ENCODE data around the gene ARMH3. TPM values are rescaled to one million over a fixed set of nuclear protein-coding genes. Genes with fewer than 3 reads are reported as not detected.

The ARMH3 gene
- total RNA-seq, 4 donors from 2014 or later = 11.5 to 29.7 (median 19.5) TPM

GRCh38 chr10:101886521-101887312, 169.3 kb downstream of the ARMH3 start:
- TF ChIP-seq POLR2A (IDR thresholded peaks at IDR 0.05) = no peak
- no peak for TF ChIP-seq POLR2AphosphoS5 (IDR thresholded peaks at IDR 0.05)
- no peak for TF ChIP-seq EP300 (IDR thresholded peaks at IDR 0.05; ENCODE audit: low read depth)
- TF ChIP-seq CTCF (IDR thresholded peaks at IDR 0.05) = no peak
- Histone ChIP-seq H3K27me3 (no peaks in the 10 kb centered on the region), H3K27ac (no peak overlapping the region), H3K4me3 (no peak overlapping the region), H3K36me3 (no peaks in the 10 kb centered on the region), H3K9me3 (no peaks in the 10 kb centered on the region), H3K4me1 (peaks cover 0 to 5% (median 0%) of the 10 kb centered on the region in 4 donors)
- 85 to 100% methylated on average over 1 of the region's 1 CpG for WGBS, 2 donors (ENCODE audit: low coverage in 1 of 2)
- intact Hi-C loops (cut with DNase I; ENCODE audit: low total_unique reads) = no loop called here
- in situ Hi-C loops (cut with MboI; ENCODE audit: low pct_ligation_motif_present in 1 of 4, low pct_unique_long_range_greater_than_20kb in 1 of 4, low sequenced_read_pairs in 3 of 4) = no loop called here
- no peak for DNase-seq

GRCh38 chr10:101881036-101881774, 174.8 kb downstream of the ARMH3 start:
- H3K27me3 ChIP-seq = no peaks in the 10 kb centered on the region
- WGBS, 2 donors (ENCODE audit: low coverage in 1 of 2) = 57 to 80% methylated on average over 2 of the region's 2 CpGs
- H3K9me3 ChIP-seq = no peaks in the 10 kb centered on the region
- H3K4me1 ChIP-seq = peaks cover 0 to 5% (median 0%) of the 10 kb centered on the region in 4 donors
- in situ Hi-C loops (cut with MboI; ENCODE audit: low pct_ligation_motif_present in 1 of 4, low pct_unique_long_range_greater_than_20kb in 1 of 4, low sequenced_read_pairs in 3 of 4) = no loop called here
- no peak for DNase-seq
- intact Hi-C loops (cut with DNase I; ENCODE audit: low total_unique reads) = no loop called here
- no peak overlapping the region for H3K27ac ChIP-seq
- TF ChIP-seq CTCF (IDR thresholded peaks at IDR 0.05) = no peak
- no peak for TF ChIP-seq POLR2A (IDR thresholded peaks at IDR 0.05)
- TF ChIP-seq EP300 (IDR thresholded peaks at IDR 0.05; ENCODE audit: low read depth) = no peak
- no peak for TF ChIP-seq POLR2AphosphoS5 (IDR thresholded peaks at IDR 0.05)
- H3K36me3 ChIP-seq = peaks cover 0 to 7% (median 0%) of the 10 kb centered on the region in 4 donors
- H3K4me3 ChIP-seq = no peak overlapping the region

GRCh38 chr10:101880232-101880573, 175.8 kb downstream of the ARMH3 start:
- H3K27me3 ChIP-seq = no peaks in the 10 kb centered on the region
- no peak overlapping the region for H3K4me3 ChIP-seq
- peaks cover 0 to 5% (median 0%) of the 10 kb centered on the region in 4 donors for H3K4me1 ChIP-seq
- DNase-seq = no peak
- intact Hi-C loops (cut with DNase I; ENCODE audit: low total_unique reads) = no loop called here
- 93% methylated on average over 2 of the region's 2 CpGs; no CpG with 5 or more reads in 1 of the 2 donors for WGBS, 2 donors (ENCODE audit: low coverage in 1 of 2)
- H3K9me3 ChIP-seq = no peaks in the 10 kb centered on the region
- no peak for TF ChIP-seq EP300 (IDR thresholded peaks at IDR 0.05; ENCODE audit: low read depth)
- no peak for TF ChIP-seq CTCF (IDR thresholded peaks at IDR 0.05)
- TF ChIP-seq POLR2AphosphoS5 (IDR thresholded peaks at IDR 0.05) = no peak
- TF ChIP-seq POLR2A (IDR thresholded peaks at IDR 0.05) = no peak
- peaks cover 0 to 7% (median 0%) of the 10 kb centered on the region in 4 donors for H3K36me3 ChIP-seq
- no peak overlapping the region for H3K27ac ChIP-seq
- in situ Hi-C loops (cut with MboI; ENCODE audit: low pct_ligation_motif_present in 1 of 4, low pct_unique_long_range_greater_than_20kb in 1 of 4, low sequenced_read_pairs in 3 of 4) = no loop called here

GRCh38 chr10:101879456-101880231, 176.3 kb downstream of the ARMH3 start:
- peaks cover 0 to 5% (median 0%) of the 10 kb centered on the region in 4 donors for H3K4me1 ChIP-seq
- TF ChIP-seq CTCF (IDR thresholded peaks at IDR 0.05) = no peak
- no peak for TF ChIP-seq EP300 (IDR thresholded peaks at IDR 0.05; ENCODE audit: low read depth)
- TF ChIP-seq POLR2A (IDR thresholded peaks at IDR 0.05) = no peak
- no peak for TF ChIP-seq POLR2AphosphoS5 (IDR thresholded peaks at IDR 0.05)
- 83 to 87% methylated on average over 11 to 13 of the region's 13 CpGs for whole genome bisulfite sequencing, 2 donors (ENCODE audit: low coverage in 1 of 2)
- DNase-seq = no peak
- H3K9me3 ChIP-seq = no peaks in the 10 kb centered on the region
- no peak overlapping the region for H3K4me3 ChIP-seq
- in situ Hi-C loops (cut with MboI; ENCODE audit: low pct_ligation_motif_present in 1 of 4, low pct_unique_long_range_greater_than_20kb in 1 of 4, low sequenced_read_pairs in 3 of 4) (no loop called here), intact Hi-C loops (cut with DNase I; ENCODE audit: low total_unique reads) (no loop called here)
- peaks cover 0 to 7% (median 0%) of the 10 kb centered on the region in 4 donors for H3K36me3 ChIP-seq
- no peaks in the 10 kb centered on the region for H3K27me3 ChIP-seq
- no peak overlapping the region for H3K27ac ChIP-seq
